GM11168 (cell line): ENCODE results near the gene ORMDL3.
"Not testable (repeated sequence)": the region's sequence is repeated elsewhere in the genome, so short reads cannot be mapped to it uniquely, and the experiment has no call there.

Source experiments
- in situ Hi-C: fragments of 300-500 bp; cut with MboI; formaldehyde crosslinking; loops from one replicate; pipeline ENCODE4 v1.12.0; 2022; ENCODE audit warnings: low sequenced_read_pairs; ENCODE audit not compliant: unreplicated experiment

ORMDL3 gene

DNA sequence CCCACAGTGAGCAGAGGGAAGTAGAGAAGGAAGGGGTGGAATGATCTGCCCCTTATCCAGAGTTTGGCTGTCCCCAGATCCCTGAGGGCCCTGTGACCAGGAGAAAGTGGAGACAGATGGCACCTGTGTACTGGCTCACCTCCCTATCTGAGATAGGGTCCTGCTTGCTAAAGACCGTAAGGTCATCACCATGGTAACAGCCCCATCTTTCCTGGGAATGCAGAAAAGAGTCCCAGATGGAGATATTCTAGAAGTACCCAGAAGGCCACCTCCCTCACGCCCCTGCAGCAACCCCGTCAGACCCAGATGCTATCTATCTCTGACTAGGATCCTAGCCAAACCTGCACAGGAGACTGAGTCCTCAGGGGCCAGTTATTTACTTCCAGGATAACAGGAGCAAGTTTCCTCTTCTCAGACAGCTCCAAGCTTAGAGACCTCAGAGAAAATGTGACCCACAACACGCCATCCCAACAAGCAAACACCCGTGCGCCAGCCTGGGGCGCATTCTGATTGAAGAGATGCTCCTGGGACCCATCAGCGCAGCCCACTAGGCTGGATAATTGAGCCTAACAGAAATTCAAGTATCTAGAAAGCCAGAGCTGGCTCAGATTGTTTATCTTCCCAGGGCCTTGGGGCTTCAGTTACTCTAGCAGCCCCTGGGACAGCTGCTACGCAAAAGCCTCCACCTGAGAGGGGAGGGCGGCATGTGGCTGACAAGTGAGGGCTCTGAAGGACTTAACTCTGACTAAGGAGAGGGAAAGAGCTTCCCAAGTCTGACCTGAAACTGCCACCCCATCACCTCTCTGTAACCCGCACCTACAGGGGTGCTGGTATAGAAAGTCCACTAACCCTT, 1.9 kb downstream of the ORMDL3 start:
- in situ Hi-C loops, result no loop called here

GRCh38 chr17:39924691-39925055, 2.7 kb downstream of the ORMDL3 start:
- in situ Hi-C loops, result no loop called here

GRCh38 chr17:39923836-39924690, 3.3 kb downstream of the ORMDL3 start:
- in situ Hi-C loops, result no loop called here

- in situ Hi-C loops, result no loop called here
Observed at GRCh38 chr17:39923230-39923629, 4.2 kb downstream of the ORMDL3 start.

GRCh38 chr17:39922006-39922405, 5.4 kb downstream of the ORMDL3 start:
- in situ Hi-C loops, result no loop called here

DNA sequence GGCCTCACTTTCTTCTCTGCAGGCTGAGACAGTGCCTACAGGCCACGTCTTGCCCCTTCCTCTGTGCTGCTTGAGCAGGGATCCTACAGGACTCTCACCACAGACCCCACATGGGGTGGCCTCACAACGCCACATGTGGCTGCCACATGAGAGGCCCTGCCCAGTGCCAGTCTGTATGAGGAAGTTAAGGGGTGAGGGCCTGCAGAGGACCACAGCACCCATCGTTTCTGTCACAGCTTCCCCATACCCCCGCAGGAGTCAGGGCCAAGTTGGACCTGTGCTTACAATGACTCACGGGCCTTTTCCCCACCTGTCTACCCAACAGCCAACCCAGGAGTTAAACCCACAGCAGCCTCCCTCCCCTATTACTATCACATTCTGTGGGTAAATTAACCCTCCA, 6.1 kb downstream of the ORMDL3 start:
- in situ Hi-C loops, result no loop called here

DNA sequence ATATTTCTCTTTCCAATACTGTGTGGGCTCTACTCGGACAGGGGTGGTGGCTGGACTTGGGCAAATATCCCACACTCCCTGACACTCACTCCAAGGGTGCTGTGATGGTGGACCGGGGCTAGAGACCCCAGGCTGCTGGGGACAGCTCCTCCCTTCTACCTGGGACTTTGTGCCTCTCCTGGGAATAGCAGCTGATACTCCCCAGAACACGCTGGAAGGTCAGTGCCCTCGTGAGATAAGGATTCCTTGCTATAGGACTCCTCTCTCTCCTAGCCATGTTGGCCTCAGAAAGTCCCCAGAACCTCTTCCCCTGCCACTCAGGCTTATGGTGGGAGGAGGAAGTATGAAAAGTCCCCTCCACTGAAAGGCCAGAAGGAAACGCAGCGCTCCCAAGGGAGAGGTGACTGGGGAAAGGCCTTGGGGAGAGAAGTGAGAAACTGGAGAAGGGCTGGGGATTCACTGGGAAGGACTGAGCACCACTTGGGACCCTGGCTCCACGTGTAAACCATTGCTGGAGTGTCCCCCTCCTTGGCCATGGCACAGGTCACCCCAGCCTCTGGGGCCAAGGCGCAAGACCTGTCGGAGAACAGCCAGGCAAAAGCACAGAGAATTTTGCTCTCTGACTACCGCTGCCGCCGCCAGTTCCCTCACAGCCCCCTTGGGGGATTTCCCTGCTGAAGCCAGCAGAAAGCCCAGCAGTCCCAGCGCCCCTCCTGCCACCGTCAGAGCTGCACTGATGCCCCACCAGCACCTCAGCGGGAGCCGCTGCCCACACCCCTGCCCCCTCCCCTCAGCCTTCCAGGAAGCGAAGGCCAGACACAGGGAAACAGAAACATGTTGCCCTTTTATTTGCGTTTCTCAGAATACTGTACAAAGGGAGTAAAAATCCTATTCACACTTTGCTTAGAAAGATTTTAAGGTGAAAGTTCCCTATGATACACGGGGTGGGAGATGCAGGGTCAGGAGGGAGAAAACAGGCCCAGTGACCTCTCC, 6.9 kb downstream of the ORMDL3 start:
- in situ Hi-C loops, result no loop called here

GRCh38 chr17:39919087-39919683, 8.2 kb downstream of the ORMDL3 start:
- in situ Hi-C loops, result no loop called here

DNA sequence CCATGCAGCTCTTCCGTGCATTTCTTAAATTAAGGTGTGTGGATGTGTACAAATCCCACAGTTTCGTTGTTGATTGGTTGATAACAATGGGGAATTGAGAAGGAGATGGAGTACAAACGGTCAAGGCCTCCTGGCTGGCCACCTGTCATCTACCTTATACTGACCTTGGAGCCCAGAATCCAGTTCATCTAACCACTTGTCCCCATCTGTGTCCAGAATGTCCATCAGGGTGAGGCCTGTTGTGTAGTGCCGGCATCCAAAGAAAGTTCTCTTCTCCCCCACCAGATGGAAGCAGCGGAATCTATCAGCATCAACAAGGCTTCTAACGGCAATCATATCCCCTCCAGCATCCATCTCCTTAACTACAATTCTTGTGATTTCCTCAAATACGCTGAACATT, 10.5 kb downstream of the ORMDL3 start:
- in situ Hi-C loops, result no loop called here

- in situ Hi-C loops, result no loop called here
Observed at GRCh38 chr17:39915559-39915958, 11.8 kb downstream of the ORMDL3 start.

DNA sequence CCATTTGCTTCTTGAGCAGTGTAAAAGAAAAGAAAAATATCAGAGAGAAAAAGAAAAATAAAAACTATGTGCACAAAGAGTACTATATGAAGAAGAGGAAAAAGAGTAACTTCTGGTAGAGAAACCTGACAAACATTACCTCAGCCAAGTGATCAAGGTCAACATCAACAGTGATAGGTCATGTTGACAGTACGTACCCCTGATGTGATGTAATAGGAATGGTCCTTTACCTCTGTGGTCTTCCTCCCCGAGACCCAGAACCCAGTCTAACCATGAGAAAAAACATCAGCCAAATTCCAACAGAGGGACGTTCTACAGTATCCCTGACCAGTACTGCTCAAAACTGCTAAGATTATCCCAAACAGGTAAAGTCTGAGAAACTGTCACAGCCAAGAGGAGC, 13.4 kb downstream of the ORMDL3 start:
- in situ Hi-C loops, result no loop called here

DNA sequence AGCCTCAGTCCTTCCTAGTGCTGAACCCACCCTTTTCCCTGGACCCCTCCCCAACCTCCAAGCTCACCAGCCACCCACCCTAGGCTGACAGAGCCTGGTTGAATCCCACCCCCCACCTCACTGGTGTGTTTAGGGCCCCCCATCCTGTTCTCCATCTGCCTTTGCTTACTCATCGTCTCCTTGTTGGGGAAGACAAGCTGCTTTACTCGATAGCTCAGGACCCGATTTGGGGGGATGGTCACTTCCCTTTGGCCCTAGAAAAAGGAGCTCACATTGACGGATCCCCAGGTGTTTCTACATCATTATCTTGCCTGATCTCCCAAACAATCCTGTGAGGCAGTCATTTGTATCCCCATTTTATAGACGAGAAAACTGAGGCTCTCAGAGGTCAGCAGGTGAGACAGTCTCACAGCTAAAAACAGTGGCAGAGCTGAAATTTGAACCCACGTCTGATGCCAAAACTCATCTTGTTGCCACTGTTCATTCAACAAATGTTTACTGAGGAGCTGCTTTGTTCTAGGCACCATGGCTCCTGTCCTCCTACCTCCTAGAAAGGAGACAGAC, 18.5 kb downstream of the ORMDL3 start:
- in situ Hi-C loops, result no loop called here

DNA sequence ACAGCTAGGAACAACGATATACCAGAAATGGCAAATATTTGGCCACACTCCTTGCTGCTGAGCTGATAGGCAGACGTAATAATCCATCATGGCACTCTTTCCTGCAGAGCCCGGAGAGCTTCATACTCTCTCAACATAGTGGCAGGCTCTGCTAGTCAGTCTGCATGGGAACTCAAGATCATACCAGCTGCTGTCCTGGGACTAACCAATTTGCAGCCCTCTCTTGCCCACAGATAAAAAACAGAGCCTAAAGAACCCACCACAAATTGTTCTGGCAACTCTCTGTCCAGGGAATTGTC, 22.5 kb downstream of the ORMDL3 start:
- in situ Hi-C loops, result no loop called here

DNA sequence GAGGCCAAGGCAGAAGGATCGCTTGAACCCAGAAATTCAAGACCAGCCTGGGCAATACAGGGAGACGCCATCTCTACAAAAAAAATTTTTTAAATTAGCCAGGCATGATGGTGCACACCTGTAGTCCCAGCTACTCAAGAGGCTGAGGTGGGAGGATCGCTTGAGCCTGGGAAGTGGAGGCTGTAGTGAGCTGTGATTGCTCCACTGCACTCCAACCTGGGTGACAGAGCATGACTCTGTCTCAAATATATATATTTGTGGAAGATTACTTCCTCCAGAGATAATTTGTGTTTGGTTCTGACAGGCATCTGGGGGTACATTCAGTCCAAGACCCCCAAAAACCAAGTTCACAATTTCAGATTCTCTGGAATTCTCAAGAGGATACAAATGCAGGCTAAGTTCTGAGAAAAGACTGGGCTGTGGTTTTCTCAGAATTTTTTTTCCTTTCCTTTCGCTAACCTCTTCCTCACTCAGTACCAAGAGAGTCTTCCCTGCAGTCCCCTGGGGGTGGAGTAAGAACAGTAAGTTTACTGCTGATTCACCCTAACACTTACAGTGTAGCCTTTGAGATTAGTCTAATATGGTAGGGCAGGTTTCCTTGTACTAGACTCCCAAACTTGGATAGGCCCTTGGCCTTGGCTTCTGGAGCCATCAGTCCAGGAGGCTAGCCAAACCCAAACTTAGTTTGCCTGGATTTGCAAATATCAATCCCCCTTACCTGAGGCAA, 24.1 kb downstream of the ORMDL3 start:
- in situ Hi-C loops, result no loop called here

GRCh38 chr17:39902027-39902426, 25.4 kb downstream of the ORMDL3 start:
- in situ Hi-C loops, result not testable (repeated sequence)

GRCh38 chr17:39899215-39899614, 28.2 kb downstream of the ORMDL3 start:
- in situ Hi-C loops, result no loop called here

- in situ Hi-C loops, result no loop called here
Observed at GRCh38 chr17:39898088-39898487, 29.3 kb downstream of the ORMDL3 start.

DNA sequence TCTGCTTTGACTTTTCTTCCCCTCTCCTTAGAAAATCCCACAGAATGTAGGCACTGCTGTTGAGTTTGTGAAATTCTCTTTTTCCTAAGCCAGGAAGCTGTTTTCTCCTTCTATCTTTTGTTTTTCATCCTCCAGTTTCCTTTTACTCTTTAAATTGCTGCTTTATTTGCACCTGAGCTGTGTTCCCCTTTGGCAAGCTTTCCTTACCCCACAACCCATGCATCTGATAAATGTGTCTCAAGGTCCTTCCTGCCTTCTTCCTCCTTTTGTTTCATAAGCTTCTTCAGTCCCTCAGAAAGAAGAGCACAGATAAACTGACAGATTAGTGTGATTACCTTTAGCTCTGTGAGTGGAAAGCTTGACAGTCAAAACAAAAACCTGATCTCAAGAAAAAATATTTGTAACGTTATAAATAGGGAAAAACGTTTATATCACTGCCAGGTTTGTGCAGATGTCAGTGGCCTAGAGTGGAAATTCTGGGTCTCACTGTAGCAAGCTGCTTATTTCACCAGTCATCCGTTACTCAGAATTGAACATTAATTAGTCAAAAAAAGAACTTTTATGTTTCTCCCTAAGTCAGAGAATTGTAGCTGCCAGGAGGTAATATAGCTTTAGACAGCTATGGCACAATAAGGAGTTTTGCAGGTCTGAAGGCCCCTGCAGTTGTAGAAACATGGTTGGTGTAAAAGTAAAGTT, 32.6 kb downstream of the ORMDL3 start:
- in situ Hi-C loops, result no loop called here

- in situ Hi-C loops, result no loop called here
Observed at GRCh38 chr17:39889200-39889599, 38.2 kb downstream of the ORMDL3 start.
